Adipose tissue (tissue), 3 donors: ENCODE data around the gene RYR2. TPM values are rescaled to one million over a fixed set of nuclear protein-coding genes. Genes with fewer than 3 reads are reported as not detected.

Source experiments
- H3K27ac ChIP-seq: one replicate; pipeline ENCODE4 v1.5.1; 2013; ENCODE audit warnings: low read depth, low read length
- WGBS, 3 donors: extraction: QIAGEN DNeasy Blood & Tissue Kit; methylation state at CpG; one replicate each; pipeline ENCODE4 v1.1.7; 2013; 5-methylcytosine and 5-hydroxymethylcytosine counted together
- polyA plus RNA-seq, 3 donors: library from polyadenylated mRNA; stranded (reverse); fragments of 200-250 nt; gene quantifications; one replicate each; pipeline ENCODE4 v1.2.3, GENCODE V29; 2013
- donor health status: healthy with polysubstance abuse.
- donor health status: Bipolar disorder and iron deficiency.
- donor health status: healthy.

RYR2 gene
- polyA plus RNA-seq, 3 donors: 0.23 to 1.1 (median 0.36) TPM

DNA sequence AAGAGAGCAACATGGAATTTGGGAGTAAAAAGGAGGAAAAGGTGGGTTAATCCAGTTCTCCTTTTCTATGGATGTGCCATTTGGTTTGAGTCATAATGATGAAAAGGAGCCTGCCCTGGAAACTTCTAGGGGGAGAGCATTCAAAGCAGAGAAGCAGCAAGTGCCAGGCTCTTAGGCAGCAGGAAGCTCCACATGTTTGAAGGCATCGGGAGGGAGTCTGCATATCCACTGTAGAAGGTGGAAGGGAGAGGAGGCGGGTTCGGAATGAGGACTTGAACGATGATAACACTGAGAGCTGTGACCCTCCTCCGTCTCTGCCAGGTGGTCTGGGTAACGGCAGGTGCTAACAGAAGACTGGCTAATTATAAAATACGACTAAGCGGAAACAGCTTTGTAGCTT lies 128.2 kb downstream of the RYR2 start:
- 72 to 78% (median 72%) methylated on average over 8 of the region's 8 CpGs for WGBS, 3 donors
- no peak overlapping the region for H3K27ac ChIP-seq

DNA sequence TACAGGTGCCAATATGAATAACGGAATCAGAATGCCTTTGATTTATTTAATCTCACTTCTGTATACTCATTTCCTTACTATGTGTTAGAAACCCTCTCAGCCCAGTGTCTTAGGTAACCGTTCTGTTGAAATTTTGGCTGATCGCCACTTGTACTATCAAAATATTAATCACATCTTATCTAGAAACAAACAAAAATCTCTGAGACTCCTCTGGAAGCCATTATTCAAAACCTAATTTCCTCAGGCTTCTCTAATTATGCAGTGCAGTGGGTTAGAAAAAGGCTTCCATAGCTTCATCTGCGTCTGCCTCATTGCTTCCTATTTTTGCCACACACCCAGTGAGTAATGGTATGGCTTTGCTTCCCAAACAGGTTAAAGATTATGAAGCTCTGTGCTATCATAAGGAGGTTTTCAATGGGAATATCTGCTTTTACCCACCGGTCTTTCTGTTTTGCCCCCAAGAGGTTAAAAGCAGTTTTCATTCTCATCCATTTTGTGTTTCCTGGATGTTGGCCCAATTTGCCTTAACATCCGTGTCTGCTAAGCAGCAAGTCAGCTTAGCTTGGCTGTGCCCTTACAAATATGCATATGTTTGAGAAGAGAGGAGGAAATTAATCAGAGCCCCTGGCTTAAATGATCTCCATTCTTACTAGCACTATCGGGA lies 129.6 kb downstream of the RYR2 start:
- H3K27ac ChIP-seq: no peak overlapping the region
- WGBS, 3 donors: 37 to 61% (median 55%) methylated on average over 7 of the region's 7 CpGs

DNA sequence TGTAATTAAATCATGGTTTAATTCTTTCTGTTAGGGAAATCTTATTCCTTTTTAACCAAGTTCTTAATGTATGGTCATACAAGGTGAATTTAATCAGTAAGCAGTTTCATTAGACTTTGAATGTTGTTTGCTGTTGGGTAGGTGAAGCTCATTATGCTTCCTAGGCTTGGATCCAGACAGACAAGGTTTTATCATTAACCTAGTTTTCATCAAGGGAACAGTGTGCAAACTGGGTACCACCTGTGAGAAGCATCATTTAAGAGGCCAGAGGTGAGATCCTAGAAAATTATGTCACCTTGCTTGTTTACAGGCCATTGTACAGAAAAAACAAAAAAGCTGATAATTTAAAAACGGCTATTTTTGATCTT lies 130.1 kb downstream of the RYR2 start:
- 45 to 84% (median 77%) methylated on average over 1 of the region's 1 CpG for WGBS, 3 donors
- H3K27ac ChIP-seq: no peak overlapping the region

DNA sequence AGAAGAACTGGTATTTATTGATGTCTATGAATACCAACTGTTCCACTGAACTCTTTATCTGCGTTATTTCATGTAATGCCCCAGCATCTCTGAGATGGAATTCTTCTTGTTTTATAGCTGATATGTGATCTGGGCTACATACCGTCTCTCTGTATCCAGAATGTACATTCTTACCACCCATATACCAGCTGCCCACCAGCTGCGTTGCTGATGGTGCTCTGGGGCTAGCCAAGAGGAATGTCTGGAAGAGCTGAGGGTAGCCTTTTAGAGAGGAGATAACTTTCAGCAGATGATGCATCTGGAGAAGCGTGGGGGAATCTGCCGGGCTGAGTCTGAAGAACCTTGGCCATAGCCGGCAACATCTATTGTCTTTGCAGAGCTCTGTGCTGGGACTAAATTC lies 137.5 kb downstream of the RYR2 start:
- H3K27ac ChIP-seq: no peak overlapping the region
- 88 to 95% (median 91%) methylated on average over 6 of the region's 6 CpGs for WGBS, 3 donors

GRCh38 chr1:237180256-237180655 lies 138.3 kb downstream of the RYR2 start:
- no peak overlapping the region for H3K27ac ChIP-seq

DNA sequence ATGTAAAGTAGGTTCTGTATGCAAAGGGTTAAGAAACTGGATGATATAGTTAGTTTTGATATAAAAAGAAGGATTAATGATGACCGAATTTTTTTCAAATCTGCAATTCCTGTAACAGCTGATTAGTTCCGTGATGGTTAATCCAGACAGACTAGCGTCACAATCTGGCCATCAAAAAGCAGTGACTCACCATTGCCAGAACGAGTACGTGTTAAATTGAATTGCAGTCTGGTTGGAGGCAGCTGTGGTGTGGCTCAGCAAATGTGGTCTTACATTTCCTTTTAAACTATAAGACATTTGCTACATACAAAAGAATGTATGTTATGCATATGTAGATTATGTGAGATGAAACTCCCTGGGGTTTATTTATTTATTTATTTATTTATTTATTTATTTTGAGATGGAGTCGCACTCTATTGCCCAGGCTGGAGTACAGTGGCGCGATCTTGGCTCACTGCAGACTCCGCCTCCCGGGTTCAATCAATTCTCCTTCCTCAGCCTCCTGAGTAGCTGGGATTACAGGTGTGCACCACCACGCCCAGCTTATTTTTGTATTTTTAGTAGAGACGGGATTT lies 139.8 kb downstream of the RYR2 start:
- no peak overlapping the region for H3K27ac ChIP-seq
- WGBS, 3 donors: 86 to 90% (median 87%) methylated on average over 12 of the region's 12 CpGs

More at GRCh38 chr1:237180256-237180655, 138.3 kb downstream of the RYR2 start:
- 63 to 71% (median 63%) methylated on average over 2 of the region's 2 CpGs for WGBS, 3 donors

- no peak overlapping the region for H3K27ac ChIP-seq
- WGBS, 3 donors: 66 to 74% (median 70%) methylated on average over 7 of the region's 7 CpGs
Measured at GRCh38 chr1:237183963-237184540, 142.1 kb downstream of the RYR2 start.

GRCh38 chr1:237186675-237187074 lies 144.7 kb downstream of the RYR2 start:
- 45 to 66% (median 59%) methylated on average over 8 of the region's 8 CpGs for WGBS, 3 donors
- no peak overlapping the region for H3K27ac ChIP-seq

DNA sequence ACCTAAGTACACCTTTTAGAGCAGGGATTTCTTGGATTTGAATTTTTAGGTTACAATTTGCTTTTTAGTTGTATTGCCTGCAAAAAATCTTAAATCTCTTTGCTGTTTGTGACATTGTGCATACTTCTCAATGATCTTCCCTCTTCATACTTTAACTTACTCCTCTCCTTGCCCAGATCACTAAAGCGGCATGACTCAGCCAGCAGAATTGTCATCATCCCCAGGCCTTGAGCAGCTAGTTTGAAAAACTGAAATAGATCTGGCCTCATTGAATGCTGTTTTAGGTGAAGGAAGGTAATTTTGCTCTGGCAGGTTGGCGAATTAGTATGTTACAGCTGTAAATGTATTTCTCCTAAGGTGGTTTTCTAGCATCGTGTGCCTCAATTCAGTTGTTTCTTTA lies 145.9 kb downstream of the RYR2 start:
- 88 to 94% (median 92%) methylated on average over 3 of the region's 3 CpGs for WGBS, 3 donors
- H3K27ac ChIP-seq: no peak overlapping the region

- 80 to 91% (median 81%) methylated on average over 9 of the region's 9 CpGs for WGBS, 3 donors
- no peak overlapping the region for H3K27ac ChIP-seq
Measured at GRCh38 chr1:237191403-237191802, 149.4 kb downstream of the RYR2 start.

GRCh38 chr1:237197470-237198425 lies 155.8 kb downstream of the RYR2 start:
- no peak overlapping the region for H3K27ac ChIP-seq
- WGBS, 3 donors: 69 to 75% (median 70%) methylated on average over 7 of the region's 7 CpGs

- WGBS, 3 donors: 83 to 86% (median 85%) methylated on average over 6 of the region's 6 CpGs
- no peak overlapping the region for H3K27ac ChIP-seq
Measured at GRCh38 chr1:237199026-237199425, 157.0 kb downstream of the RYR2 start.

GRCh38 chr1:237201155-237201554 lies 159.2 kb downstream of the RYR2 start:
- 51 to 84% (median 83%) methylated on average over 4 of the region's 4 CpGs for WGBS, 3 donors
- no peak overlapping the region for H3K27ac ChIP-seq

GRCh38 chr1:237204841-237205240 lies 162.9 kb downstream of the RYR2 start:
- no peak overlapping the region for H3K27ac ChIP-seq
- WGBS, 3 donors: 64 to 85% (median 79%) methylated on average over 4 of the region's 4 CpGs

GRCh38 chr1:237205400-237206064 lies 163.5 kb downstream of the RYR2 start:
- 56 to 69% (median 57%) methylated on average over 14 of the region's 14 CpGs for WGBS, 3 donors
- no peak overlapping the region for H3K27ac ChIP-seq

DNA sequence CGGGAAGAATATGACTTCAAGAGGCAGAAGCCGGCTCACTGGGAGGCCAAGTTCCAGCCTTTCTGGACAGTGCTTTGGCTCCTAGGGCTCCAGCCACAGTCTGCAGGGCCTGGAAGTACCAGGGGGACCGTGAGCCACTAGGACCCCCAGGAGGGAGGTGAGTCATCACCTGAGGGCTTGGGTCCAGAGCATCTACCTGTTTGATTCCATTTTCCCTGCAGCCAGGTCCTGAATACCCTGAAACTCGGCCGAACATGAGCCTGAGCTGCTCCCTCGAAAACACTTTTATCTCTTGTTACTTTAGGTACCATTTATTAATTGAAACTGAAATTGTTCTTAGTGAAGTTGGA lies 164.1 kb downstream of the RYR2 start:
- 72 to 77% (median 73%) methylated on average over 6 of the region's 6 CpGs for WGBS, 3 donors
- no peak overlapping the region for H3K27ac ChIP-seq

- H3K27ac ChIP-seq: no peak overlapping the region
- 77 to 87% (median 79%) methylated on average over 5 of the region's 5 CpGs for WGBS, 3 donors
Measured at GRCh38 chr1:237211031-237211430, 169.0 kb downstream of the RYR2 start.

DNA sequence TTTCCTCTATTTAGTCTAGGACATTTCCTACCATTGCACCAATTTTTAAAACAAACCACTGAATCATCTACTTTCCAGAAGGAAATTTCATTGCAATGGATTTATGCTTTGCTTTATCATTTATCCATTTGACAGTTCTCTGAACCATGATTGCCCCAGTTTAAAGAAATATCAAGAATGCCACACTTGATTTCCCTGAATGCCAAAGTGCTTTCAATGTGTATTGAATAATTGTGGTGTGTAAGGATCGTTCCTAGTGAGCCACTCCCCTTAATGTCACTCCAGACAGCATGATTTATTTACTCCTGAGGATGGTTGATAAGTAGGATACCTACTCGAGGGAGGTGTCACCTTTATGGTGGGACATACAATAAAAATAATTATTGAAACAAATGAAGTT lies 169.6 kb downstream of the RYR2 start:
- H3K27ac ChIP-seq: no peak overlapping the region
- WGBS, 3 donors: 17 to 20% (median 19%) methylated on average over 2 of the region's 2 CpGs
